Neural progenitor cell (in vitro differentiated cells): ENCODE data around the gene CD320.

Experiments used
- EZH2 ChIP-seq: fragments of 200-600 bp; sonication (generic); IDR thresholded peaks from 2 replicates; pipeline ENCODE4 v1.6.1; 2017; ENCODE audit warnings: antibody characterized with exemption, mild to moderate bottlenecking, moderate library complexity
- EZH2phosphoT487 ChIP-seq: fragments of 200-600 bp; sonication (generic); IDR thresholded peaks from 2 replicates; pipeline ENCODE4 v1.6.1; 2017; ENCODE audit warnings: antibody characterized with exemption
- TF ChIP-seq, protein P1 (sequence below): fragments of 200-600 bp; sonication (generic); IDR thresholded peaks from 2 replicates; pipeline ENCODE4 v1.5.1; 2017; ENCODE audit warnings: antibody characterized with exemption, mild to moderate bottlenecking

- TF ChIP-seq, protein P1, sequence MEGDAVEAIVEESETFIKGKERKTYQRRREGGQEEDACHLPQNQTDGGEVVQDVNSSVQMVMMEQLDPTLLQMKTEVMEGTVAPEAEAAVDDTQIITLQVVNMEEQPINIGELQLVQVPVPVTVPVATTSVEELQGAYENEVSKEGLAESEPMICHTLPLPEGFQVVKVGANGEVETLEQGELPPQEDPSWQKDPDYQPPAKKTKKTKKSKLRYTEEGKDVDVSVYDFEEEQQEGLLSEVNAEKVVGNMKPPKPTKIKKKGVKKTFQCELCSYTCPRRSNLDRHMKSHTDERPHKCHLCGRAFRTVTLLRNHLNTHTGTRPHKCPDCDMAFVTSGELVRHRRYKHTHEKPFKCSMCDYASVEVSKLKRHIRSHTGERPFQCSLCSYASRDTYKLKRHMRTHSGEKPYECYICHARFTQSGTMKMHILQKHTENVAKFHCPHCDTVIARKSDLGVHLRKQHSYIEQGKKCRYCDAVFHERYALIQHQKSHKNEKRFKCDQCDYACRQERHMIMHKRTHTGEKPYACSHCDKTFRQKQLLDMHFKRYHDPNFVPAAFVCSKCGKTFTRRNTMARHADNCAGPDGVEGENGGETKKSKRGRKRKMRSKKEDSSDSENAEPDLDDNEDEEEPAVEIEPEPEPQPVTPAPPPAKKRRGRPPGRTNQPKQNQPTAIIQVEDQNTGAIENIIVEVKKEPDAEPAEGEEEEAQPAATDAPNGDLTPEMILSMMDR: no peak
- TF ChIP-seq EZH2: no peak
- no peak for TF ChIP-seq EZH2phosphoT487
These were observed 21.8 kb upstream of the CD320 start for GRCh38 chr19:8329996-8330395.
